Liver (tissue), 9 donors: ENCODE measurements around the gene UFC1. TPM values are rescaled to one million over a fixed set of nuclear protein-coding genes. Genes with fewer than 3 reads are reported as not detected.

Experiments
- DNase-seq: peaks from one replicate; pipeline ENCODE4 v3.0.0-alpha.2; 2017; ENCODE audit warnings: low spot score
- H3K27ac ChIP-seq, 2 donors: one replicate each; pipeline ENCODE4 v1.7.0; 2013; ENCODE audit warnings: inconsistent platforms in 2 of 2, low read length in 2 of 2, control low read depth in 1 of 2, low read depth in 1 of 2, mild to moderate bottlenecking in 1 of 2
- H3K27me3 ChIP-seq, 4 donors: one replicate each; pipeline versions ENCODE4 v1.6.1 to v1.7.0; 2013; ENCODE audit warnings: low read length in 3 of 4, inconsistent platforms in 1 of 4, mild to moderate bottlenecking in 1 of 4, moderate library complexity in 1 of 4; ENCODE audit not compliant: control insufficient read depth in 4 of 4, insufficient read depth in 4 of 4
- H3K36me3 ChIP-seq, 4 donors: one replicate each; pipeline versions ENCODE4 v1.6.1 to v1.7.0; 2013; ENCODE audit warnings: low read length in 3 of 4, mild to moderate bottlenecking in 3 of 4, low read depth in 1 of 4, moderate library complexity in 1 of 4; ENCODE audit not compliant: control insufficient read depth in 4 of 4, insufficient read depth in 3 of 4
- H3K4me1 ChIP-seq, 4 donors: one replicate each; pipeline versions ENCODE4 v1.6.1 to v1.7.0; 2013; ENCODE audit warnings: low read length in 3 of 4, mild to moderate bottlenecking in 3 of 4, moderate library complexity in 1 of 4; ENCODE audit not compliant: control insufficient read depth in 4 of 4, insufficient read depth in 4 of 4
- H3K4me3 ChIP-seq, 3 donors: one replicate each; pipeline versions ENCODE4 v1.6.1 to v1.7.0; 2013; ENCODE audit warnings: low read length in 3 of 3, control low read depth in 1 of 3, low read depth in 1 of 3, mild to moderate bottlenecking in 1 of 3
- H3K9ac ChIP-seq, 2 donors: one replicate each; pipeline ENCODE4 v1.7.0; 2013; ENCODE audit warnings: low read length in 2 of 2, mild to moderate bottlenecking in 2 of 2, moderate library complexity in 2 of 2, control low read depth in 1 of 2, low read depth in 1 of 2
- H3K9me3 ChIP-seq, 4 donors: one replicate each; pipeline versions ENCODE4 v1.6.1 to v1.7.0; 2013; ENCODE audit warnings: low read length in 3 of 4; ENCODE audit not compliant: control insufficient read depth in 4 of 4
- ATF3 ChIP-seq: IDR thresholded peaks from 2 replicates; pipeline ENCODE4 v1.6.1; 2016; ENCODE audit warnings: antibody characterized with exemption
- CTCF ChIP-seq: fragments of 150-350 bp; IDR thresholded peaks from 2 replicates; pipeline ENCODE4 v1.5.1; 2017; ENCODE audit warnings: improper control_type of control experiment, low read depth, low read length; ENCODE audit not compliant: missing input control
- EGR1 ChIP-seq, 2 donors: IDR thresholded peaks; 2 replicates each; pipeline ENCODE4 v1.6.1; 2016 to 2018; ENCODE audit warnings: antibody characterized with exemption in 2 of 2, low read depth in 2 of 2
- FOXA1 ChIP-seq: IDR thresholded peaks from 2 replicates; pipeline ENCODE4 v1.6.1; 2016; ENCODE audit warnings: antibody characterized with exemption
- FOXA2 ChIP-seq: IDR thresholded peaks from 2 replicates; pipeline ENCODE4 v1.6.1; 2016; ENCODE audit warnings: antibody characterized with exemption
- GABPA ChIP-seq, 2 donors: IDR thresholded peaks in 1 of 2; conservative IDR thresholded peaks in 1 of 2; 2 replicates each; pipeline ENCODE4 v1.6.1; 2016; ENCODE audit warnings: antibody characterized with exemption in 2 of 2, mild to moderate bottlenecking in 1 of 2, moderate library complexity in 1 of 2
- HNF4A ChIP-seq, 2 donors: conservative IDR thresholded peaks; 2 replicates each; pipeline ENCODE4 v1.6.1; 2016; ENCODE audit warnings: antibody characterized with exemption in 2 of 2, mild to moderate bottlenecking in 2 of 2
- HNF4G ChIP-seq: IDR thresholded peaks from 2 replicates; pipeline ENCODE4 v1.6.1; 2016; ENCODE audit warnings: antibody characterized with exemption
- JUND ChIP-seq, 2 donors: IDR thresholded peaks; 2 replicates each; pipeline ENCODE4 v1.6.1; 2016; ENCODE audit warnings: antibody characterized with exemption in 2 of 2
- MAX ChIP-seq: IDR thresholded peaks from 2 replicates; pipeline ENCODE4 v1.6.1; 2016; ENCODE audit warnings: antibody characterized with exemption
- NR2F2 ChIP-seq: IDR thresholded peaks from 2 replicates; pipeline ENCODE4 v1.6.1; 2016; ENCODE audit warnings: antibody characterized with exemption
- RAD21 ChIP-seq, 2 donors: IDR thresholded peaks; 2 replicates each; pipeline ENCODE4 v1.6.1; 2016; ENCODE audit warnings: antibody characterized with exemption in 2 of 2, mild to moderate bottlenecking in 2 of 2
- REST ChIP-seq: IDR thresholded peaks from 2 replicates; pipeline ENCODE4 v1.6.1; 2016; ENCODE audit warnings: antibody characterized with exemption, mild to moderate bottlenecking
- RXRA ChIP-seq, 2 donors: IDR thresholded peaks; 2 replicates each; pipeline ENCODE4 v1.6.1; 2017 to 2018; ENCODE audit warnings: antibody characterized with exemption in 2 of 2, mild to moderate bottlenecking in 1 of 2
- SP1 ChIP-seq: IDR thresholded peaks from 2 replicates; pipeline ENCODE4 v1.6.1; 2018; ENCODE audit warnings: antibody characterized with exemption, mild to moderate bottlenecking
- TAF1 ChIP-seq: conservative IDR thresholded peaks from 2 replicates; pipeline ENCODE4 v1.6.1; 2016; ENCODE audit warnings: antibody characterized with exemption, mild to moderate bottlenecking
- YY1 ChIP-seq: IDR thresholded peaks from 2 replicates; pipeline ENCODE4 v1.6.1; 2016; ENCODE audit warnings: antibody characterized with exemption, mild to moderate bottlenecking
- ZBTB33 ChIP-seq: IDR thresholded peaks from 2 replicates; pipeline ENCODE4 v1.6.1; 2016; ENCODE audit warnings: antibody characterized with exemption
- WGBS: extraction: QIAGEN DNeasy Blood & Tissue Kit; methylation state at CpG from one replicate; pipeline ENCODE4 v1.1.7; 2013; 5-methylcytosine and 5-hydroxymethylcytosine counted together
- polyA plus RNA-seq, 2 donors: library from polyadenylated mRNA; stranded (reverse) in 1 of 2; unstranded in 1 of 2; fragments of 200-250 nt in 1 of 2; fragments of >200 nt in 1 of 2; fragmentation: Nextera tagmentation in 1 of 2; extraction: Ambion mirVana in 1 of 2; gene quantifications; one replicate each; pipeline versions ENCODE4 v1.2.1 to v1.2.3, GENCODE V29; 2013 to 2015
- total RNA-seq, 2 donors: library from RNA; depleted of rRNA; stranded (reverse); fragments of >200 nt; gene quantifications; one replicate each; pipeline ENCODE4 v1.2.3, GENCODE V29; 2014
- donor health status: healthy.
- donor health status: healthy.
- donor health status: healthy.
- donor health status: healthy.
- donor health status: healthy.

The UFC1 gene
- total and polyA plus RNA-seq, 4 donors: 34.2 to 47.5 (median 43.3) TPM

GRCh38 chr1:161117759-161118581 is 35.8 kb upstream of the UFC1 start, which contains the start of the genes NIT1 and PFDN2:
NIT1 (plus strand) TSS chr1:161118105; CDS start chr1:161118177, 72 bp downstream.
PFDN2 (minus strand) TSS chr1:161118037; CDS start chr1:161118026, 11 bp downstream.
- under 1% methylated on average over 58 of the region's 58 CpGs for WGBS
- H3K4me1 ChIP-seq: peaks cover 12 to 50% (median 38%) of the 10 kb centered on the region in 4 donors

More at GRCh38 chr1:161117759-161118581, 35.8 kb upstream of the UFC1 start, which contains the start of the genes NIT1 and PFDN2:
- H3K9me3 ChIP-seq: no peaks in the 10 kb centered on the region
- H3K9ac ChIP-seq: peak within 1 kb of the TSS; percentile 84 to 95
- H3K27me3 ChIP-seq: no peaks in the 10 kb centered on the region
- H3K4me3 ChIP-seq: peak within 1 kb of the TSS; percentile 83 to 98 (median 98)
- peak within 1 kb of the TSS; percentile 89 to 93 for H3K27ac ChIP-seq
- peaks cover 8 to 31% (median 24%) of the 10 kb centered on the region in 4 donors for H3K36me3 ChIP-seq
- no peak for TF ChIP-seq JUND (IDR thresholded peaks at IDR 0.05)
- TF ChIP-seq GABPA (IDR thresholded peaks at IDR 0.05 in 1 of 2, conservative IDR thresholded peaks at IDR 0.05 in 1 of 2): peak; percentile 76 to 93
- TF ChIP-seq FOXA1: no peak
- TF ChIP-seq CTCF: no peak
- no peak for TF ChIP-seq FOXA2
- TF ChIP-seq EGR1 (IDR thresholded peaks at IDR 0.05; ENCODE audit: low read depth in 2 of 2): peak; percentile 83 to 92
- peak; percentile 97 for TF ChIP-seq YY1
- TF ChIP-seq REST: peak; percentile 69
- peak; percentile 41 for TF ChIP-seq SP1
- TF ChIP-seq HNF4A (conservative IDR thresholded peaks at IDR 0.05): peak; percentile 30 to 39
- TF ChIP-seq ZBTB33: no peak
- TF ChIP-seq NR2F2: no peak
- TF ChIP-seq HNF4G: no peak
- TF ChIP-seq MAX: peak; percentile 33
- no peak for TF ChIP-seq ATF3
- TF ChIP-seq RAD21 (IDR thresholded peaks at IDR 0.05): no peak
- no peak for TF ChIP-seq RXRA (IDR thresholded peaks at IDR 0.05)
- TF ChIP-seq TAF1: peak; percentile 37
- DNase-seq: peak; percentile 88
